Measurements from ENCODE around the gene LSP1.

DNA sequence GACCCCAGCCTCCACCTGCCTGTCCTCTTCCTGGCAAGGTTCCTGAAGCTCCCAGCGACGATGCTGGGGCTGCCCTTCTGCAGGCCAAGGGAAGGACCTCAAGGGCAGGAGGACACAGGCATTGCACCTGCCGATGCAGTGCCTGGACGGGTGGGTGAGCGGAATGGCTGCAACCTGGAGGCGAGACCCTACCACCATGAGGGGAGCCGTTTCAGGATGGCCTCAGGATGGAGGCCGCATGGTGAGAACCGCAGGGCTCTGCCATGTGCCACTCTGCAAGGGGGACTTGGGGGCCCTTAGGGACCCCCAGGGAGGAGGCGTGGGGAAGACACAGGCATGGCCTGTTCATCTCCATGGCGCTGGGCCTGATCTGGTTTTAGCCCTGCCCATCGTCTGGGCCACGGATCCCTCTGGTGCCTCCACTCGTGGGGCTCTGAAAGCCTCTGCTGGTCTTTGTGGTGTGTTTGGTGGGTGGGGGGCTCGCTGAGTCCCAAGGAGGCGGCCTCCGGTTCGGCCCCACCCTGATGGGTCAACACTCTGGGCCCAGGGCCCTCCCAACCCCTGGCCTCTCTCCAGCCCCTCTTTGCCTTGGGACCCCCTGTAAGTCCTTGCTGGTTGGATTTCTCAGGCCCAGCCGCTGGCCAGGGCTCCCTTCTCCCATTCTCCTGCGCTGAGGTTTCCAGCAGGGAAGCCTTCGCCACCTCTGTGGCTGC, 1.3 kb upstream of the LSP1 start:
- TF ChIP-seq, protein P1, sequence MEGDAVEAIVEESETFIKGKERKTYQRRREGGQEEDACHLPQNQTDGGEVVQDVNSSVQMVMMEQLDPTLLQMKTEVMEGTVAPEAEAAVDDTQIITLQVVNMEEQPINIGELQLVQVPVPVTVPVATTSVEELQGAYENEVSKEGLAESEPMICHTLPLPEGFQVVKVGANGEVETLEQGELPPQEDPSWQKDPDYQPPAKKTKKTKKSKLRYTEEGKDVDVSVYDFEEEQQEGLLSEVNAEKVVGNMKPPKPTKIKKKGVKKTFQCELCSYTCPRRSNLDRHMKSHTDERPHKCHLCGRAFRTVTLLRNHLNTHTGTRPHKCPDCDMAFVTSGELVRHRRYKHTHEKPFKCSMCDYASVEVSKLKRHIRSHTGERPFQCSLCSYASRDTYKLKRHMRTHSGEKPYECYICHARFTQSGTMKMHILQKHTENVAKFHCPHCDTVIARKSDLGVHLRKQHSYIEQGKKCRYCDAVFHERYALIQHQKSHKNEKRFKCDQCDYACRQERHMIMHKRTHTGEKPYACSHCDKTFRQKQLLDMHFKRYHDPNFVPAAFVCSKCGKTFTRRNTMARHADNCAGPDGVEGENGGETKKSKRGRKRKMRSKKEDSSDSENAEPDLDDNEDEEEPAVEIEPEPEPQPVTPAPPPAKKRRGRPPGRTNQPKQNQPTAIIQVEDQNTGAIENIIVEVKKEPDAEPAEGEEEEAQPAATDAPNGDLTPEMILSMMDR (conservative IDR thresholded peaks at IDR 0.05; ENCODE audit: low read length), result no peak
- TF ChIP-seq EZH2phosphoT487 (IDR thresholded peaks at IDR 0.05; ENCODE audit: borderline replicate concordance, low read depth, low read length), result no peak
